Measurements from ENCODE around the gene ELL. TPM values are rescaled to one million over a fixed set of nuclear protein-coding genes. Genes with fewer than 3 reads are reported as not detected.
A peak's percentile ranks its signal among the peaks of the same experiment; 100 is the strongest.
"Not testable (repeated sequence)": the region's sequence is repeated elsewhere in the genome, so short reads cannot be mapped to it uniquely, and the experiment has no call there.

The ELL gene
- total RNA-seq, 2 donors from 2014 or later = 19.5 to 20.7 TPM

DNA sequence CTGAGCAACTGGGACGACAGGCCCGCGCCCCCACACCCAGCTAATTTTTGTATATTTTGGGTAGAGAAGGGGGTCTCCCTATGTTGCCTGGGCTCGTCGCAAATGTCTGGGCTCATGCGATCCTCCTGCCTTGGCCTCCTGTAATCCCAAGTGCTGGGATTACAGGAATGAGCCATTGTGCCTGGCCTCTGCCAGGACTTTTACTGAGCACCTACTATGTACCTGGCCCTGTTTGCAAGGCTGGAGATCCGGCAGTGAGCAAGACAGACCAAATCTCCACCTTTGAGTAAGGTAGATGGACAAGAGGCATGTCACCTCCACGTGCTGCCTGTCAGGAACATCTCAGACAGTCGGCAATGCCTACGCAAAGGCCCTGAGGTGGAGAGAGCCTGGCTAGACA is 14.6 kb upstream of the ELL start:
- intact Hi-C loops (cut with DNase I) = no loop called here
- no peak for DNase-seq (ENCODE audit: low spot score)

DNA sequence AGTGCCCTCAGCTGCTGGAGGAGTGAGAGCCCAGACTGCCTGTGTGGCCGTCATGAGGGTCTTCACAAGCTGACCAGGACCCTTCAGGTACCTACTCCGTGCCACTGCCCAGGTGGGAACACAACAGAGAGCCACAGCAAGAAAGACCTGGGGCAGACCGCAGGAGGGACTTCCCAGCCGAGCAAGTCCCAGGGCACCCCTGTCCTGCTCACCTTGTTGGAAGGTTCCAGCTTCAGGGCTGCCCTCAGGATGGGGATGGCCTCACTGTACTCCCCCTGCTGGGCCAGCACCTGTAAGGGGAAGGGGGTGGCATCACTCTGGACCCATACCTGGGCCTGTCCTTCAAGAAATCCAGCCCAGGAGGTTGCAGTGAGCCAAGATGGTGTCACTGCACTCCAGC is 11.2 kb upstream of the ELL start:
- intact Hi-C loops (cut with DNase I) = no loop called here
- no peak for DNase-seq (ENCODE audit: low spot score)

DNA sequence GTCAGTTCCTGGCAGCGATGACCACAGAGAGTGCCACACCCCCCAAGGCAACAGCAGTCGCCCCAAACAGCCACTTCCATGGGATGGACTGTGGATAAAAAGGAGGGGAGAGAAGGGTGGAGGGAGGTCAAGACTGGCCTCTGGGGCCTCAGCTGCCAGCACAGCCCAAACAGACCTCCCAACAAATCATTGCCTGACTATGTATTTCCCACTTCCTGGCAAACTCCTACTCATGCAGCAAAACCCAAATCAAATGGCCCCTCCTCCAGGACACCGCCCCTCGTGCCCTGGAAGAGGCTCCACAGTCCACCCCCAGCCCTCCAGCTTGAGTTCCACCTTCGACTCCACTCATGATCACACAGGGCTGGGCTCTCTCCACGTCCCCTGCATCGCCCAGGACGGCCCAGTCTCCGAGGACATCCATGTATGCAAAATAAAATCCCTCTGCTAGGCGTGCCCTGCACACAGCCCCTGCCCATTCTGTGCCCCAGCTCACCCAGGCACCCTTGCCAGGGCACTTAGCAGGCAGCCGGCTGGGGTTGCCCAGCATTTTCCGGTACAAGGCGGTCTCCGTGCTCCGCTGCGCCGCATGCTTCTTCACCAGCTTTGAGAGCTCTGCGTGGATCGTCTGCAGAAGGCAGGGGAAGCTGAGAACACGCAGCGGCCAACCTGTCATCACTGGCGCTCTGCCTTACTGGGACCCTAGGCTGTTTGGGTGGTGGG is 10.5 kb upstream of the ELL start:
- intact Hi-C loops (cut with DNase I) = no loop called here
- DNase-seq (ENCODE audit: low spot score) = no peak

DNA sequence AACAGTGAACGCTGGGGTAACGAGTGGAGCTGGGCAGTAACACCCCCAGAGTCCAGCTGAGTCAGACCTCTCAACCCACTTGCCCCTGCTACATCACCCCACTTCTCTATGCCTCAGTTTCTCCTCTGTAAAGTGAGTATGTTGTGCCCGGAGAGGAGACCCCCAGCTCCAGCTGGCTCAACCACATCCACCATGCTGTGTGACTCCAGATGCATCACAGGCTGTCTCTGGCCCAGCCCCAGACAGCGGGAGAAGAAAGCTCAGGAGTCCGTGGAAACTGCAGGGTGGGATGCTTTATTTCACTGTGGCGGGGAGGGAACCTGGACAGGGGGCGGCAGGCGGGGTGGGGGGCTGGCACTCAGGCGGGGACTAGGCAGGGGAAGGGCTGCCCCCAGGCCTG is 9.6 kb upstream of the ELL start:
- intact Hi-C loops (cut with DNase I) = no loop called here

DNA sequence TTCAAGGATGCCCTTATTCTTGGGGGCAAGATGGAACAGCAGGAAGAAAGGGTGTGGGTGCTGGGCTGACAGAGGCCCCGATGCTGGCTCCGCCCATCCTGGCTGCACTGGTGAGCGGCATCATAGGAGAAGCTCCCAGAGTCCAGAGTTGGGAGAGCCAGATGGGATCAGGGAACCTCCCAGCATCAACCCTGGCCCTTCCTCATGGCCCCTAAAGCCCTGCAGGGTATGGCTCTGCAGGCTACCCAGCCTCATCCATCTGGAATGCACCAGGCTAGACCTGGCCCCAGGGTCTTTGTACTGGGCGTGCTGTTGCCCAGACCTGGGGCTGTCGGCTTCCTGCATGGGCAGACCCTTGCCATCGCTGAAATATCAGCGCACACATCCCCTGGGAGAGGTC is 7.9 kb upstream of the ELL start:
- intact Hi-C loops (cut with DNase I) = no loop called here
- no peak for DNase-seq (ENCODE audit: low spot score)

More for the DNA sequence above, 9.6 kb upstream of the ELL start:
- no peak for DNase-seq (ENCODE audit: low spot score)

DNA sequence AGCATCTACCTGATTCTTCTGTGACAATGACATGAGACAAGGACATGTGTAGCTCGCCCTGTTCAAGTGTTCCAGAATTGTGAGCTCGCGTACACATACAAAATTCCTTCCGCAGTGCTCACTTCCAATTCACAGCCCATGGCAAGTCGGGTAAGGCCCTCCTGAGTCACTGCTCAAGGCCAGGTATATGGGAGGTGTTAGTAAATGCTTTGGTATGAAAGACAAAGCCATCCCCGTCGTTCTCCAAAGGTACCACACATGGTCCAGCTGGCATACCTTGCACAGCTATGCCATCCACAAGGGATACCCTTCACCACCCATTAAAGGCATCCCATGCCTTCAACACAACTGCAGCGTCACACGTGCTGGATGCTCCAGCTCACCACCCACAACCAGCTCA is 4.4 kb upstream of the ELL start:
- no peak for DNase-seq (ENCODE audit: low spot score)
- intact Hi-C loops (cut with DNase I) = no loop called here

DNA sequence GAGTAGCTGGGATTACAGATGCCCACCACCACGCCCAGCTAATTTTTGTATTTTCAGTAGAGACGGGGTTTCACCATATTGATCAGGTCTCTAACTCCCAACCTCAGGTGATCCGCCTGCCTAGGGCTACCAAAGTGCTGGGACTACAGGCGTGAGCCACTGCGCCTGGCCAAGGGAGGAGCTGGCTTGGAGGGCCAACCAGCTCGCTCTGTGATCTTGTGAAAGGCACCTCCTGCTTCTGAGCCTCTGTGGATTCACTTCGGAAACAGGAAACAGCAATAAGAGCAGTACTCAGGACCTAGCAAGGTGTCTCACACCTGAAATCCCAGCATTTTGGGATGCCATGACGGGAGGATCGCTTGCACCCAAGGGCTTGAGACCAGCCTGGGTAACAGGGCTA is 2.0 kb upstream of the ELL start:
- DNase-seq (ENCODE audit: low spot score) = no peak
- intact Hi-C loops (cut with DNase I) = no loop called here

DNA sequence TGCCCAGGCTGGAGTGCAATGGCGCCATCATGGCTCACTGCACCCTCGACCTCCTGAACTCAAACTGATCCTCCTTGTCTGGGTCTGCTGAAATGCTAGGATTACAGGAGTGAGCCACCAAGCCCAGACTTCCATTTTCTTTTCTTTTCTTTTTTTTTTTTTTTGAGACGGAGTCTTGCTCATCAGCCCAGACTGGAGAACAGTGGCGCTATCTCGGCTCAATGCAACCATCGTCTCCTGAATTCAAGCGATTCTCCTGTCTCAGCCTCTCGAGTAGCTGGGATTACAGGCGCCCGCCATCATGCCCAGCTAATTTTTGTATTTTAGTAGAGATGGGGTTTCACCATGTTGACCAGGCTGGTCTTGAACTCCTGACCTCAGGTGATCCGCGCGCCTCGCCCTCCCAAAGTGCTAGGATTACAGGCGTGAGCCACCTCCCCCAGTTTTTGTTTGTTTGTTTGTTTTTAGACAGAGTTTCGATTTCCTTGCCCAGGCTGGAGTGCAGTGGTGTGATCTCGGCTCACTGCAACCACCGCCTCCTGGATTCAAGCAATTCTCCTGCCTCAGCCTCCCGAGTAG is 1.1 kb upstream of the ELL start:
- DNase-seq (ENCODE audit: low spot score); intact Hi-C loops (cut with DNase I): not testable (repeated sequence)

DNA sequence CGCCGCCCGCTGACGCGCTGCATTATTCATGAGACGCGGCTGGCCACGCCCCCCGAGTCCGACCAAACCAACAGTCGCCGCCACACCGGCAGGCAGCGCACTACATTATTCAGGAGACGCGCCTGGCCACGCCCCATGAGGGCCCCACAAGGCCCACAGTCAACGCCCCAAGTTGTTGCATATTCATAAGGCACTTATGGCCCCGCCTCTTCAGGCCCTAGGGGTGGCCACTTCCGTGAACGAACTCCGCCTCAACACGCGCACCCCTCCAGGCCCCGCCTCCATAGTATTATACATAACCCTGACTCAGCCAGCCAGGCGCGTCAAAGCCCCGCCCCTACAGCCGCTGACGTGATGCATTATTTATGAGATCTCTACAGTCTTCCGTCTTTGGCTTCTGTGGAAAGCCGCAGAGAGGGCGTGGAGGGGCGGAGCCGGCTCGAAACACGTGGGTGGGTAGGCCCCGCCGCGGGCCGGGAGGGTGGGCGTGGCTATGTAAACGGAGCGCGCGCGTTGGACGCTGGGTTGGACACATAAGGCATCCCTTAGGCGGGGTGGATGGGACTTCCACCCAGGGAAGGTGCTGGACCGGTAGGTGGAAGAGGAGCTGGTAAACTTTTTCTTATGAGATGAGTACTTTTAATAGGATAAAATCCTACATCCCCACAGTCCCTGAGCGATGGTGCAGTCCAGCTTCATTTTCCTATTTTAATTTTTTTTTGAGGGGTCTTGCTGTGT is 423 bp upstream of the ELL start:
- intact Hi-C loops (cut with DNase I) = no loop called here
- DNase-seq (ENCODE audit: low spot score) = peak; percentile 100

DNA sequence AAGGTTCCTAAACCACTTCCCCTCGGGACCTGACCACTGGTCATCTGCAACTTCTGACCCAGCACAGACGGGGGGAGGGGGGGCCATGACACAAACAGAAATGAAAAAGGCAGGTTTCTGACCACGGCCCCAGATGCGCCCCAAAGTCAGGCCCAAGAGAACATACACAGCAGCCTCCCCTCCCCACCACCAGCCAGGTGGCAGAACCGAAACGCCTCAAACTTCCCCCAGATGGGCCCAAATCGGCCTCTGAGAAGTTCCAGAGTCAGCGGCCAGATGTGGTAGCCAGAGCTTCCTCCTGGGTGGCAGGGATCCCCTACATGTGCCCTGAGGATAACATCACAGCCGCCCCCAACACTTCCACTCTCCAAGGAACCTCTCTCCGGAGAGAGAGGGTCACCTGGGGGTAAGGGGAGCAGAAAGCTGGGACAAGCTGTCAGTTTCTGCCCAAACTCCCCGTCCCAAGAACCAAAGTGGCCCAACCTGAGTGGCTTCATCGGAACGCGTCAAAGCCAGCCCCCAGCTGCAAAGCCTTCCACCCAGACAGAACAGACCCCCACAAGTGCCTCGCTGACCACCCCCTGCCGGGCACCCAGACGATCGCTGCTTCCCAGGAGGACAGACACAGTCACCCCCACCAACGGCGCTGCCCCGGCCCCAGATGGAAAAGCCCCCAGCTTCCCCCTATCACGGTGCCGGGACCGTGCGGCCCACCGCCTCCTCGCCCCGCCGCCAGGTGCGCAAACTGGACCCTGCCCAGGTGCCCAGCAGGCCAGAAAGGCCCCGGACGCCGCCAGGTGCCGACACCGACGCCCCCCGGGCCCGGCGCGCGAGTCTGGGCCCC is 800 bp downstream of the ELL start:
- intact Hi-C loops (cut with DNase I) = no loop called here
- DNase-seq (ENCODE audit: low spot score) = no peak

DNA sequence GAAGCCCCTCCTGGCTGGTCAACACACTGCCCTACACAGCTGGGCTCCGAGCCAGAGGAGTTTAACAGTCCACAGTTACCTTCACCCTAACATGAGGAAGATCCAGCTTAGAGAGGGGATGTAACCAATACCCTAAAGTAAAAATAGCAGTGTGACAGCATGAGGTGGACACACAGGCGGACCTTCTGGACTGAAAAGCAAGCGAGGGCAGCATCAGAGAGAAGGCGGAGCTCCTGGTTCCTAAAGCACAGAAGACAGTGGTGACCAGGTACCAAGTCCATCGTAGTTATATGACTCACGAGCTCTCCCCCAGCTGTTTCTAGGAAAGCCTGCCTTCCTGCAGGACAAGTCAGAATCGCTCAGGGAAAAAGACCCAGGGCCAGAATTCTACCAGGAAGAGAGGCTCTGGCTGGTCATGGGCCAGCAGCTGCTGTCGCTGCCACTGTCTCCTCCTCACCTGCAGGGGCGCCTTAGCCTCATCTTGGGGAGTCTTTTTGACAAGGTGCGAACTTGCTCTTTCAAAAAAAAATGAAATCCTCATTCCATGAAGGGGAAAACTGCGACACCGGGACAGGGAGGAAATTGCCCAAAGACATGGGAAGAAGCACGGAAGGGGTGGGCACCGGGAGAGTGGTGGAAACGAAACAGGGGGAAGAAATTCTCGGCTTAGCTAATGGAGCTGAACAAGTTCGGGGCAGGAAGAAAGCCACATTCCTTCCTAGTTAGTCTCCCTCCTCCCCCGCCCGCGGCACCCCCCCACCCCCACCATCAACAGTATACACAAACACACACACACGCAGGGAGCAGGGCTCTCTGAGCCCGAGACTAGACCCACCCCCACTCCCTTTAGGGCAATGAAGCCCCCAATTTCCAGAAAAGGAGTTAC is 1.7 kb downstream of the ELL start:
- intact Hi-C loops (cut with DNase I) = loop anchor here in 1 of 2 donors (5.0 kb wide), 1 partner anchor 53 kb away; no protein-coding TSS in a partner anchor
- no peak for DNase-seq (ENCODE audit: low spot score)

DNA sequence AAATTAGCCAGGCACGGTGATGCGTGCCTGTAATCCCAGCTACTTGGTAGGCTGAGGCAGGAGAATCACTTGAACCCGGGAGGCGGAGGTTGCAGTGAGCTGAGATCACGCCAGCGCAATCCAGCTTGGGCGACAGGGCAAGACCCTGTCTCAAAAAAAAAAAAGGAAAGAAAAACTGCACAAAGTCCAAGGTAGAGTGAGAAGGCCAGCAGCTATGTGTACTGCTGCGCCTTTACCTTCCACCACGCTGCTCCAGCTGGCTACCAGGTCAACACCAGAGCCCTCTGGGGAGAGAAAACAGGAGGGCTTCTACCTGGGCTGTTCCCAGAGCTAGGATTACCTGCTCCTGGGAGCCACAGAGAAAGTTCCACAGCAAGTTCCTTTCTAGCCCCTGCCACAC is 3.2 kb downstream of the ELL start:
- intact Hi-C loops (cut with DNase I) = loop anchor here in 1 of 2 donors (5.0 kb wide), 1 partner anchor 51 kb away; no protein-coding TSS in a partner anchor
- DNase-seq (ENCODE audit: low spot score) = no peak

DNA sequence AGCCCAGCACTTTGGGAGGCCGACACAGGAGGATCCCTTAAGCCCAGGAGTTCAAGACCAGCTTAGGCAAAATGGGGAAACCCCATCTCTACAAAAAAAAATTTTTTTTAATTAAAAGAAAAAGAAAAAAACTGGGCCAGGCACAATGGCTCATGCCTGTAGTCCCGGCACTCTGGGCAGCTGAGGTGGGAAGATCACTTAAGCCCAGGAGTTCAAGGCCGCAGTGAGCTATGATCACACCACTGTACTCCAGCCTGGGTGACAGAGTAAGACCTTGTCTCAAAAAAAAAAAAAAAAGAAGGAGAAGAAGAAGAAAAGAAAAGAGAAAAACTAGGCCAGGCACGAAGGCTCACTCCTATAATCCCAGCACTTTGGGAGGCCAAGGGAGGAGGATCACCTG is 4.3 kb downstream of the ELL start:
- intact Hi-C loops (cut with DNase I) = loop anchor here in 1 of 2 donors (5.0 kb wide), 1 partner anchor 50 kb away; no protein-coding TSS in a partner anchor
- no peak for DNase-seq (ENCODE audit: low spot score)

DNA sequence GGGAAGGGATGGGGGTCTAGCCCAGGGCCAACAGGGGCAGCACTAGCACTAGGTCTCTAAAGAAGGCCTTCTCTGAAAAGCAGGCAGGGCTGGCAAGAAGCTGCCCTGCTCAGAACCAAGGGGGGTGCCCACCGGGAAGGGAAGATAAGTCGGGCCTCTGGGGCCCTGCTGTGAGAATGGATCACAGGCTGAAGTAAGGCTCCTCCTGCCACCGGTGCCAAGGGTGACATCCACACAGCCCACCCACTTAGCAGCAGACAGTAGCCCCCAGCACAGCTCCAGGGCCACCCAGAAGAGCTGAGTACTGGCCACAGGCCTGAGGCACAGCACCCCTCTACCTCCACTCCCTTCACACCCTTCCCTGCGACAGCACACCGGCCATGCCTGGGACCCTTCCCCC is 5.9 kb downstream of the ELL start:
- DNase-seq (ENCODE audit: low spot score) = no peak
- intact Hi-C loops (cut with DNase I) = loop anchor here in 1 of 2 donors (5.0 kb wide), 1 partner anchor 49 kb away; no protein-coding TSS in a partner anchor

DNA sequence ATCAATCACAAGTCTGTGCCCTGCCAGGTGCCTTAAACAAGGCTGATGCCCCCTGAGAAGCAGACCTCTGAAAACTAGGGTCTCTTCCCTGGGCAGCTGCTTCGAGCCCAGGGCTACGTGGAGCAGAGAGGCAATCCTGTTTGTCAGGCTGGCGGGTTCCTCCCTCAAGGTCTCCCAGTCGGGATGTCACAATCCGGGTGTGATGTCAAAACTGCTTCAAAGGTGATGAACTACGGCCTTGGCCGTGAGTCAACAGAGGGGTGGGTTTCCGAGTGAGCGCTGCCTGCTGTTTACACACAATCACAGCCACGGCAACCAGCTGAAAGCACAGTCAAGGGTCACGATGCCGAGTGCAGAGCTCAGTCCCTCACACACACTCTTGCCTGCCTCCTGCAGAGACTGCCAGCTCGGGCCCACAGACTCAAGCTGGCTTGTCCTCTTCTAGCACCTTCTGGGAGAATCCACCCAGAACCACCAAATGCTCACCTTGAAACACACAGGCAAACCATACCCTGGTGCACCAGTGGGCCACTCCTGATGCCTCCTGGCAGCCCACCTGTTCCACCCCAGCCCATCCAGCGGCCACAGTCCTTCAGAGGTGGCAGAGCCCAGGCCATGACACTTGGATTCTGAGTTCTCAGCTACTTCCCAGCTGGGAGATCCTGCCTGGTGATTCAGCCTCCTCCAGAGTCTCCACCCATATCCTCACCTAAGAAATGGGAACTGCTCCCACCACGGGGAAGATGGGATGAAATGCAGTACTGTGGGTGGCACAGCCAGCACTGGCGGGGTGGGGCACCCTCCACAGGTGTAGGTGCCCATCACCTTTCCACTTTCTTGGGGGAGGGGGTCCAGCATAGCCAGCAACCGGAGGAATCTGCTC is 6.8 kb downstream of the ELL start:
- DNase-seq (ENCODE audit: low spot score) = peak; percentile 90
- intact Hi-C loops (cut with DNase I) = loop anchor here (5.0 kb wide), 2 partner anchors 48 to 387 kb away; no protein-coding TSS in a partner anchor

DNA sequence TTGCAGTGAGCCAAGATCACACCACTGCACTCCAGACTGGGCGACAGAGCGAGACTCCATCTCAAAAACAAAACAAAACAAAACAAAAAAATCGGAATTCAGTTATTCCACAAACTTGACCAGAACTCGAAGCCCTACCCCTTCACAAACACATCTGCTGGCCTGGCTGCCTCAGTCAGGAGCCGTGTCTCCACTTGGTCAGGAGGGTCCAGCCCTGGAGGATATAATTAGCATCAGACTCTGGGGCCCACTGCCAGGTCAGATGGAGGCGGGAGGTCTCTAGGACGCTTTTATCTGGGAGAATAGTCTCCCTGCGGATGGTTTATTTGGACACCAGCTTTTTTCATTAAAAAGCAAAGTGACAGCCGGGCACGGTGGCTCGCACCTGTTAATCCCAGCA is 8.0 kb downstream of the ELL start:
- intact Hi-C loops (cut with DNase I) = loop anchor here in 1 of 2 donors (5.0 kb wide), 1 partner anchor 388 kb away; no protein-coding TSS in a partner anchor
- no peak for DNase-seq (ENCODE audit: low spot score)

DNA sequence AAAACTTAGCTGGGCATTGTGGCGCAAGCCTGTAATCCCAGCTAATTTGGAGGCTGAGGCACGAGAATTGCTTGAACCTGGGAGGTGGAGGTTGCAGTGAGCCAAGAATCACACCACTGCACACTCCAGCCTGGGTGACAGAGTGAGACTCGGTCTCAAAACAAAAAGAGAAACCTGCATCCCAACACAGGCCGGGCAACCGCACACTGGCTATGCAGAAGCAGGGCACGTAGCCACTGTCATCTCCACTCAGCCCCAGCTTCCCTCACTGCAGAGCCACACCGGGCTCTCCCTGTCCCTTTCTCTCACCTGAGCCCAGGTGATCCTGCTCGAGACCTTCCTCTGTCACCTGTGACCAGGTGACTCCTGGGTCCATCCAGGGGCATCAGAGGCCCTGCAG is 11.7 kb downstream of the ELL start:
- intact Hi-C loops (cut with DNase I) = loop anchor here in 1 of 2 donors (5.0 kb wide), 1 partner anchor 392 kb away; no protein-coding TSS in a partner anchor
- no peak for DNase-seq (ENCODE audit: low spot score)

All from posterior vena cava (tissue), 2 donors.